GM20000 (cell line): ENCODE data around the gene EFCC1.

Experiments used
- DNase-seq: peaks from one replicate; pipeline ENCODE4 v3.0.0; 2012; ENCODE audit warnings: low spot score
- CTCF ChIP-seq: IDR thresholded peaks from 2 replicates; pipeline ENCODE4 v1.5.1; 2012; ENCODE audit warnings: mild to moderate bottlenecking, control low read depth; ENCODE audit errors: extremely low read depth, missing control alignments

The EFCC1 gene

DNA sequence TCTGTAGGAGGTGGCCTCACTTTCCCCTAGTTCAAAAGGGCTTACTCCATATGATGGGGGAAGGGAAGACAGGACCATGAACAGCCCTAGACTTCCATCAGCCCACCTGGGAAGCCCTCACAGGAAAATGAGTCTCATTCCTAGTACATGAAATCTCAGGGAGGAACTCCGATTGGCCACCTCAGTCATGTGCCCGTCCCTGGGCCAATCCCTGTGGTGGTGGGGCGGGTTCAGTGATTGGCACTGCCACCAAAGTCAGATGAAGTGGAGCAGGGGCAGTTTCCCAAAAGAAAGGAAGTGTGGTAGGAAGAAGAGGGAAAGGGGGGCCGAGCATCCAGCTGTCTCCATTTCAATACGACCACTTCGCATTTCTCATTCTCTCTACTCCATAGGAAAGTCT, 33.5 kb downstream of the EFCC1 start:
- no peak for DNase-seq

DNA sequence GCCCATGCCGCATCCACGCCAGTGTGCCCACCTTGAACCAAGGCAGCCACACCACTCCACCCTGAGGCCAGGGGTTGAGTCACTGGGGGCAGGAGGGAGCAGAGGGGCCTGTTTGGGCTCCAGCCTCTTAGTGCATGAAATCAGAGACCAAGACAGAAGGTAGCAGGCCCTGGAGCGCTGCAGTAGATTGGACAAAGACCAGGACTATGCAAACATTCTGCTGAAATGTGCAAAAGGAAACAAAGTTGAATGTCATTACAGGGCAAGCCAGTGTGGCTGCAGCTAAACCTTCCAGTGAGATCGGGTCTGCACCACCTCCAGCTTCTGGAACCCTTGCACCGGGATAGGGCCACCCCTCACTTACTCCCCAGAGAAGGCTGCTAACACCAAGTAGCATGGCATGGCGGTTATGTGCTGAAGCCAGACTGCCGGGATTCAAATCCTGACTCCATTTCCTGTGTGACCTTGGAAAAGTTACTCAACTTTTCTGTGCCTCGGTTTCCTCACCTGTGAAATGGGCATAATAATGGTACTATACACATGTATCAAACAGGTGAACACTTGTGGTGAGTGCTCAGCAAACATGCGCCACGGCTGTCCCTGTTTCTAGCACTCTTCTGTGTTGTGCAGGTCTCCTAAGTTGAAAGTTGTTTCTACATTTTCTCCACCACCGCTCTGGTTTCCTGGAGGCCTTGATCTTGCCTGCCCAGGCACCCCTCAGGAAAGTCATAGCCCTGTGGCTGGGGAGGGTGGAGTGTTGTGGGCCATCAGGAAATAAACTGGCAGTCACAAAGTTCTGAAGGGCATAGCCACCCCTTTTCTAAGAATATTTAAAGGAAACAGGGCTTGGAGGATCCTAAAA, 34.5 kb downstream of the EFCC1 start:
- no peak for DNase-seq
- TF ChIP-seq CTCF: no peak

More for the DNA sequence above, 33.5 kb downstream of the EFCC1 start:
- no peak for TF ChIP-seq CTCF

GRCh38 chr3:129036222-129037092, 35.4 kb downstream of the EFCC1 start:
- no peak for TF ChIP-seq CTCF
- no peak for DNase-seq

- DNase-seq: no peak
Measured at GRCh38 chr3:129037093-129037419, 36.0 kb downstream of the EFCC1 start.

GRCh38 chr3:129038121-129038855, 37.2 kb downstream of the EFCC1 start:
- DNase-seq: no peak
- TF ChIP-seq CTCF: no peak

More at GRCh38 chr3:129037093-129037419, 36.0 kb downstream of the EFCC1 start:
- no peak for TF ChIP-seq CTCF

- DNase-seq: no peak
Measured at GRCh38 chr3:129039271-129040038, 38.4 kb downstream of the EFCC1 start.

More at GRCh38 chr3:129039271-129040038, 38.4 kb downstream of the EFCC1 start:
- no peak for TF ChIP-seq CTCF
